ENCODE data around the gene PRSS56. TPM values are rescaled to one million over a fixed set of nuclear protein-coding genes. Genes with fewer than 3 reads are reported as not detected.

PRSS56 gene
- total and polyA plus RNA-seq, 2 donors from 2014 or later: not detected

- no peak overlapping the region for H3K4me3 ChIP-seq (ENCODE audit: low read length in 3 of 3)
- H3K4me1 ChIP-seq (ENCODE audit: control insufficient read depth in 2 of 3, insufficient read depth in 2 of 3, low read depth in 1 of 3, low read length in 3 of 3): no peaks in the 10 kb centered on the region
- TF ChIP-seq, protein P1, sequence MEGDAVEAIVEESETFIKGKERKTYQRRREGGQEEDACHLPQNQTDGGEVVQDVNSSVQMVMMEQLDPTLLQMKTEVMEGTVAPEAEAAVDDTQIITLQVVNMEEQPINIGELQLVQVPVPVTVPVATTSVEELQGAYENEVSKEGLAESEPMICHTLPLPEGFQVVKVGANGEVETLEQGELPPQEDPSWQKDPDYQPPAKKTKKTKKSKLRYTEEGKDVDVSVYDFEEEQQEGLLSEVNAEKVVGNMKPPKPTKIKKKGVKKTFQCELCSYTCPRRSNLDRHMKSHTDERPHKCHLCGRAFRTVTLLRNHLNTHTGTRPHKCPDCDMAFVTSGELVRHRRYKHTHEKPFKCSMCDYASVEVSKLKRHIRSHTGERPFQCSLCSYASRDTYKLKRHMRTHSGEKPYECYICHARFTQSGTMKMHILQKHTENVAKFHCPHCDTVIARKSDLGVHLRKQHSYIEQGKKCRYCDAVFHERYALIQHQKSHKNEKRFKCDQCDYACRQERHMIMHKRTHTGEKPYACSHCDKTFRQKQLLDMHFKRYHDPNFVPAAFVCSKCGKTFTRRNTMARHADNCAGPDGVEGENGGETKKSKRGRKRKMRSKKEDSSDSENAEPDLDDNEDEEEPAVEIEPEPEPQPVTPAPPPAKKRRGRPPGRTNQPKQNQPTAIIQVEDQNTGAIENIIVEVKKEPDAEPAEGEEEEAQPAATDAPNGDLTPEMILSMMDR (IDR thresholded peaks at IDR 0.05; ENCODE audit: borderline replicate concordance, extremely low read depth, insufficient read depth): no peak
- DNase-seq: peak in 2 of 5 donors; percentile 41 to 50
- no peak overlapping the region for H3K9ac ChIP-seq (ENCODE audit: low read length in 3 of 3)
- H3K27me3 ChIP-seq (ENCODE audit: control insufficient read depth, insufficient read depth, low read length): peaks cover 17% of the 10 kb centered on the region
- H3K27ac ChIP-seq (ENCODE audit: low read depth in 2 of 2, low read length in 2 of 2): no peak overlapping the region
- no peaks in the 10 kb centered on the region for H3K9me3 ChIP-seq (ENCODE audit: control insufficient read depth in 2 of 3, insufficient read depth in 1 of 3, low read length in 3 of 3)
- intact Hi-C loops (cut with DNase I): no loop called here
- FAIRE-seq: no peak
- H3K36me3 ChIP-seq (ENCODE audit: control insufficient read depth in 2 of 3, insufficient read depth in 3 of 3, low read length in 3 of 3): no peaks in the 10 kb centered on the region
These were observed 35.4 kb upstream of the PRSS56 start for GRCh38 chr2:232484628-232485347.

DNA sequence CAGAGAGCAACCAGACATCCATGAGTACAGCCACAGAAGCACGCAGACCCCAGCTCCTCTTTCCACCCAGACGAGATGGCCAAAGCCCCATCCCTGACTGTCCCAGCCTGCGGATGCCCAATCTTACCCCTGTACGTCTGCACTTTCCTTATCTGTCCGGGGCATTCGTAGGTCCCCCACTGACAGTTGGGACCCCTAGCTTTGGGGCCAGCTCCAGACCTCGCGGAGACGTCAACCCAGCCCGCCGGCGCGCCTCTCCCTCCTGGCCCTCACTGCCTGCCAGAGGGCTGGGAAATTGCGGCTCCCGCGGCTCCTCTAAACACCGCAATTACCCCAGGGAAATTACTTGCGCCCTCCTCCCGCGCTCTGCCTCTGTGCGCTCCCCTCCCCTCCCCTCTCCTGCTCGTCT is 34.8 kb upstream of the PRSS56 start:
- no peaks in the 10 kb centered on the region for H3K9me3 ChIP-seq (ENCODE audit: control insufficient read depth in 2 of 3, insufficient read depth in 1 of 3, low read length in 3 of 3)
- H3K4me1 ChIP-seq (ENCODE audit: control insufficient read depth in 2 of 3, insufficient read depth in 2 of 3, low read depth in 1 of 3, low read length in 3 of 3): no peaks in the 10 kb centered on the region
- DNase-seq (no peak), FAIRE-seq (no peak)
- intact Hi-C loops (cut with DNase I): no loop called here
- H3K27me3 ChIP-seq (ENCODE audit: control insufficient read depth, insufficient read depth, low read length): peaks cover 17% of the 10 kb centered on the region
- no peak overlapping the region for H3K9ac ChIP-seq (ENCODE audit: low read length in 3 of 3)
- no peak overlapping the region for H3K4me3 ChIP-seq (ENCODE audit: low read length in 3 of 3)
- H3K36me3 ChIP-seq (ENCODE audit: control insufficient read depth in 2 of 3, insufficient read depth in 3 of 3, low read length in 3 of 3): no peaks in the 10 kb centered on the region
- no peak overlapping the region for H3K27ac ChIP-seq (ENCODE audit: low read depth in 2 of 2, low read length in 2 of 2)
- TF ChIP-seq, protein P1 (IDR thresholded peaks at IDR 0.05; ENCODE audit: borderline replicate concordance, extremely low read depth, insufficient read depth): no peak

- H3K9ac ChIP-seq (ENCODE audit: low read length in 3 of 3): no peak overlapping the region
- H3K36me3 ChIP-seq (ENCODE audit: control insufficient read depth in 2 of 3, insufficient read depth in 3 of 3, low read length in 3 of 3): no peaks in the 10 kb centered on the region
- TF ChIP-seq, protein P1 (IDR thresholded peaks at IDR 0.05; ENCODE audit: borderline replicate concordance, extremely low read depth, insufficient read depth): no peak
- no peaks in the 10 kb centered on the region for H3K9me3 ChIP-seq (ENCODE audit: control insufficient read depth in 2 of 3, insufficient read depth in 1 of 3, low read length in 3 of 3)
- intact Hi-C loops (cut with DNase I): no loop called here
- peaks cover 17% of the 10 kb centered on the region for H3K27me3 ChIP-seq (ENCODE audit: control insufficient read depth, insufficient read depth, low read length)
- FAIRE-seq (no peak), DNase-seq (peak in 4 of 5 donors; percentile 34 to 68 (median 51))
- H3K4me1 ChIP-seq (ENCODE audit: control insufficient read depth in 2 of 3, insufficient read depth in 2 of 3, low read depth in 1 of 3, low read length in 3 of 3): no peaks in the 10 kb centered on the region
- H3K4me3 ChIP-seq (ENCODE audit: low read length in 3 of 3): no peak overlapping the region
- no peak overlapping the region for H3K27ac ChIP-seq (ENCODE audit: low read depth in 2 of 2, low read length in 2 of 2)
These were observed 34.2 kb upstream of the PRSS56 start for GRCh38 chr2:232485757-232486557.

Data from kidney (tissue), 14 donors.